Colonic mucosa (tissue), 4 donors: ENCODE measurements around the gene TBC1D22A. TPM values are rescaled to one million over a fixed set of nuclear protein-coding genes. Genes with fewer than 3 reads are reported as not detected.

Experiments
- DNase-seq: peaks from one replicate; pipeline ENCODE4 v3.0.0-alpha.2; 2020
- H3K27ac ChIP-seq: fragments of 200-600 bp; one replicate; pipeline ENCODE4 v1.8.0; 2021
- H3K27me3 ChIP-seq: fragments of 200-600 bp; one replicate; pipeline ENCODE4 v1.8.0; 2021
- H3K36me3 ChIP-seq: fragments of 200-600 bp; one replicate; pipeline ENCODE4 v1.8.0; 2021
- H3K4me1 ChIP-seq: fragments of 200-600 bp; one replicate; pipeline ENCODE4 v1.8.0; 2021; ENCODE audit warnings: mild to moderate bottlenecking
- H3K4me3 ChIP-seq: fragments of 200-600 bp; one replicate; pipeline ENCODE4 v1.8.0; 2021
- H3K9ac ChIP-seq, 2 donors: one replicate each; pipeline ENCODE4 v1.7.0; 2013; ENCODE audit warnings: control low read depth in 2 of 2, low read depth in 2 of 2, low read length in 2 of 2
- H3K9me3 ChIP-seq: fragments of 200-600 bp; one replicate; pipeline ENCODE4 v1.8.0; 2021
- CTCF ChIP-seq: fragments of 200-600 bp; IDR thresholded peaks from one replicate; pipeline ENCODE4 v1.8.0; 2022; ENCODE audit warnings: antibody characterized with exemption, mild to moderate bottlenecking
- intact Hi-C: fragments of 100-400 bp; cut with DNase I; formaldehyde crosslinking; loops from one replicate; pipeline ENCODE4 v1.14.1; 2022
- total RNA-seq, 2 donors: library from RNA; stranded (reverse); fragmentation: NEBNext Ultra II Directional in 1 of 2; extraction: Animal tissue kit (Norgen Biotek cat#: 25700) in 1 of 2; gene quantifications; one replicate each; pipeline ENCODE4 v1.2.1, GENCODE V29; 2021
- donor health status: healthy.
- donor health status: DM: no; HTN: no; CAD: no.
- donor health status: DM: no; HTN: no; CAD: no.

TBC1D22A gene
- total RNA-seq, 2 donors from 2014 or later, result 34.2 to 36.4 TPM

GRCh38 chr22:46858181-46858771 is 95.8 kb downstream of the TBC1D22A start:
- DNase-seq, result no peak
- H3K4me3 ChIP-seq, result no peak overlapping the region
- H3K36me3 ChIP-seq, result no peaks in the 10 kb centered on the region

DNA sequence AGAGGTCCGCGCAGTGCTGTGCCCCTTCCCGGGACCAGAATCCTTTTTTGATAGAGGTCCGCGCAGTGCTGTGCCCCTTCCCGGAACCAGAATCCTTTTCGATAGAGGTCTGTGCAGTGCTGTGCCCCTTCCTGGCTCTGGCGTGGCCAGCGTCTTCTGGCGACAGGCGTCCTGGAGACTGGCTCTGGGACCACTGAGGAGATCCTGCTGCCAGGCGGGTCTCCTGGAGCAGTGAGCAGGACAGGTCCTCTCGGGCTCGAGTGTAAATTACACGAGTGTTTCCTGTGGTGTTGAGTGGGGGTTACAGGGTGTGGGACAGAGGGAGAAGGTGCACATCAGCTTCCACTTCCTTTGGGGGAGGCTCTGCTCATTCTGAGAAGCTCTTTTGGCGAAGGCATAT is 98.1 kb downstream of the TBC1D22A start:
- Histone ChIP-seq H3K9ac (no peak overlapping the region), H3K9me3 (no peaks in the 10 kb centered on the region), H3K27me3 (no peaks in the 10 kb centered on the region), H3K4me1 (no peaks in the 10 kb centered on the region), H3K4me3 (no peak overlapping the region), H3K27ac (no peak overlapping the region), H3K36me3 (no peaks in the 10 kb centered on the region)
- no peak for DNase-seq
- intact Hi-C loops, result no loop called here
- no peak for TF ChIP-seq CTCF

More at GRCh38 chr22:46858181-46858771, 95.8 kb downstream of the TBC1D22A start:
- intact Hi-C loops, result no loop called here
- no peaks in the 10 kb centered on the region for H3K9me3 ChIP-seq
- no peaks in the 10 kb centered on the region for H3K4me1 ChIP-seq
- no peak overlapping the region for H3K9ac ChIP-seq
- TF ChIP-seq CTCF, result no peak
- no peaks in the 10 kb centered on the region for H3K27me3 ChIP-seq
- no peak overlapping the region for H3K27ac ChIP-seq

DNA sequence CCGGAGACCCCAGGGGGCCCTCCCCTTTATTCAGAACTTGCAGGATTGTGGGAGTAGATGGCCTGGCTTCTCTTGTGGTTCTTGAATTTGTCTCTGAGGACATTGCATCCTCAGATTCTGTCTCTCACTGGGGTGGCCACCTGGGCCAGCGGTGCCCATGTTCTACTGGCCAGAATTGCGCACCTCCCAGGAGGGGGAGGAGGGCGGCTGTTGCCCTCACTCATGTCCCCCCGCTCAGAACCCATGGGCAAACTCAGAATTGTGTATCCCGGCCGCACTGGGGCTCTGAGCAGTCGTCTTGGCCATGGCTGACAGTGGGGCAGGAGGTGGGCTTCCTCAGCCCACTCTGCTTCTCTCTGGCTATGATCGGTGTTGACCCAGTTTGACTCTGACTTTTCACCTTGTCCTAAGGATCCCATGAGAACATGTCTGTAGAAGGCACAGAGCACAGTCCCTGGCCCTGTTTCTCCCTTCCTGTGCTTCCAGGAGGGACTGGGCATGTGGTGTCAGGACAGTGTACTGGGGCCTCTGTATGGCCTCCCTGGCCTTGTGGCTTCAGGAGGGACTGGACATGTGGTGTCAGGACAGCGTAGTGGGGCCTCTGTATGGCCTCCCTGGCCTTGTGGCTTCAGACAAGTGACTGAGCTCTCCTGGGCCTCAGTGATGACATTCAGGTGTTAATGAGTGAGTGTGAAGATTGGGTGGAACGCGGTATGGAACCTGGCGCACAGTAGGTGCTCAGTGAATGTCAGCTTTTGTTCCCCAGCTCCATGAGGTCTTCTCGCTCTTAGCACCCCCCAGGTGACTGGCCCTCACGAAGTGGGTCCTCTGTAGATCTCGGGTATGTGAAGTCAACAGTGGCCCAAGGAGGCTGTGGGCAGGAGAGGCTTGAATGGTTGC is 99.3 kb downstream of the TBC1D22A start:
- intact Hi-C loops, result no loop called here

DNA sequence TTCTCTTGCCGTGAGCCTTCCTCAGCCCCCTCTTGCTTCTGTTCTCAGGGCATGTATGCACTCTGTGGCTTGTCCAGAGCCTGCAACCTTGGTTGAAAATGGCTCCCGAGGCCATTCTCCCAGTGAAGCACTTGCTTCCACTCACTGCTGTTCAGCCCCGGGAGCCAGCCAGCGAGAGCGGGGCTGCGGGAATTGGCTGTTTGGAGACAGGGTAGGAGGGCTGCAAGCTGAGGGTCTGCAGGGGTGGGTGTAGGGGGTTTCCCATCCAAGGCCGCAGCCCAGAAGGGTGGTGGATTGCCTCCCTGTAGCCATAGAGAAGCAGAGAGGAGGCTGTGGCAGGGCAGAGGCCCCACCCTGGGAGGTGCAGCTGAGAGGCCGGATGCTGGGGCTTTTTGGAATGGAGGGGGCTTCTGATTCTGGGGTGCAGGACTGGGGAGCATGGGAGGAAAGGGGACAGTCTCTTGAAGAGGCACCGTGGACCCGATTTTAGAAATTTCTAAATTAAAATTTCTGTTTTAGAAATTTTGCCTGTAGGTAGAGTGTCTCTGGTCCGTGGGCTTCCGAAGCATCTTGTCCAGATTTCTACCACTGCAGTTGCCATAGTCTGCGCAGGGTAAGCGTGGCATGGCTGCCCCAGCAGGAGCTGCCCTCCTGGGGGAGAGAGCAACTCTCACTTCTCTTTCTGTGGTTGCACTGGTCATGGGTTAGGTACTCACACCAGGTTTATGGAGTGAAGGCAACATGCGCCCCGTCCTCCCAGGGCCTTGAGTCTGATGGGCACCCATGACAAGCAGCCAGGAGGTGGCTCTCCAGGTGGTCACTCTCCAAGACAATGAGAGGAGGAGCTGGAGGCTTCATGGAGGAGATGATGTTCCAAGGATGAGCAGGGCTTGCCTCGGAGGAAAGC is 100.2 kb downstream of the TBC1D22A start:
- Histone ChIP-seq H3K9ac (no peak overlapping the region), H3K4me1 (no peaks in the 10 kb centered on the region), H3K36me3 (no peaks in the 10 kb centered on the region), H3K4me3 (no peak overlapping the region), H3K9me3 (no peaks in the 10 kb centered on the region), H3K27ac (no peak overlapping the region), H3K27me3 (no peaks in the 10 kb centered on the region)
- TF ChIP-seq CTCF, result no peak
- intact Hi-C loops, result no loop called here
- no peak for DNase-seq

More for the DNA sequence above, 99.3 kb downstream of the TBC1D22A start:
- Histone ChIP-seq H3K4me1 (no peaks in the 10 kb centered on the region), H3K27ac (no peak overlapping the region), H3K4me3 (no peak overlapping the region), H3K9me3 (no peaks in the 10 kb centered on the region), H3K36me3 (no peaks in the 10 kb centered on the region), H3K27me3 (no peaks in the 10 kb centered on the region), H3K9ac (no peak overlapping the region)
- no peak for DNase-seq
- no peak for TF ChIP-seq CTCF

GRCh38 chr22:46863794-46864193 is 101.3 kb downstream of the TBC1D22A start:
- H3K27ac ChIP-seq, result peak overlapping the region; percentile 18
- H3K27me3 ChIP-seq, result no peaks in the 10 kb centered on the region
- no peak for TF ChIP-seq CTCF
- H3K4me3 ChIP-seq, result no peak overlapping the region
- H3K36me3 ChIP-seq, result no peaks in the 10 kb centered on the region
- intact Hi-C loops, result no loop called here
- H3K9me3 ChIP-seq, result no peaks in the 10 kb centered on the region
- no peak overlapping the region for H3K9ac ChIP-seq
- H3K4me1 ChIP-seq, result no peaks in the 10 kb centered on the region
- DNase-seq, result no peak
